ENCODE data around the gene ARFGEF2. TPM values are rescaled to one million over a fixed set of nuclear protein-coding genes. Genes with fewer than 3 reads are reported as not detected.

The ARFGEF2 gene
- total and polyA plus RNA-seq, 8 donors, result 6.9 to 26.2 (median 23.0) TPM

DNA sequence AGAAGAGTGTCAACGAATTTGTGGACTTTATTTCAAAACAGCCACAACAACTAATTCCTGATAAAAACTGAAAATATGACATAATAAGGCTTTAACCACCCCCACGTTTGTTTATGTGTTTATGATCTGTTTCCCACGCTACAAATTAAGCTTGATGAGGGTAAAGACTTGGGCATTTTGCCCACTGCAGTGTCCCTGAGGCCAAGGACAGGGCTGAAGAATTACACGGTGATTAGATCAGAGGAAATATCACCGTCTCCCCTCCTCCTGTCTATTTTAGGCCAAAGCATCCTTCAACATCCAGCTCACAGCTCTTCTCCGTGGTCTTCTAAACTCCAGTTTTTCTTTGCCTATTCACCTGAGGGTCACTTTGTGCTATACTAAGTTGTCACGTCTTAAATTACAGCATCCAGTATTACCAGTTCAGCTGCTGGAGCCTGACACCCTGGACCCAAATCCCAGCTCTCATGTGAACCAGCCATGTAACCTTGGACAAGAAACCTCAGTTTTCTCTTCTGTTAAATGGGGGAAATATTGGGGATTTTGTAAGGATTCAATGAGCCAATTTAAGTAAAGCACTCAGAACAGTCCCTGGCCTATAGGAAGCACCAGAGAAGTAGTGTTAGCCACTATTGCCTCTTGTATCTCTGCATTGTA is 15.2 kb upstream of the ARFGEF2 start:
- 29 to 39% methylated on average over 7 of the region's 7 CpGs for WGBS, 2 donors
- Histone ChIP-seq H3K9me3 (no peaks in the 10 kb centered on the region), H3K4me1 (no peaks in the 10 kb centered on the region), H3K27me3 (no peaks in the 10 kb centered on the region), H3K27ac (no peak overlapping the region), H3K36me3 (no peaks in the 10 kb centered on the region), H3K4me3 (no peak overlapping the region)
- no peak for ATAC-seq
- FAIRE-seq, result no peak
- DNase-seq, result no peak
- TF ChIP-seq, protein P1, sequence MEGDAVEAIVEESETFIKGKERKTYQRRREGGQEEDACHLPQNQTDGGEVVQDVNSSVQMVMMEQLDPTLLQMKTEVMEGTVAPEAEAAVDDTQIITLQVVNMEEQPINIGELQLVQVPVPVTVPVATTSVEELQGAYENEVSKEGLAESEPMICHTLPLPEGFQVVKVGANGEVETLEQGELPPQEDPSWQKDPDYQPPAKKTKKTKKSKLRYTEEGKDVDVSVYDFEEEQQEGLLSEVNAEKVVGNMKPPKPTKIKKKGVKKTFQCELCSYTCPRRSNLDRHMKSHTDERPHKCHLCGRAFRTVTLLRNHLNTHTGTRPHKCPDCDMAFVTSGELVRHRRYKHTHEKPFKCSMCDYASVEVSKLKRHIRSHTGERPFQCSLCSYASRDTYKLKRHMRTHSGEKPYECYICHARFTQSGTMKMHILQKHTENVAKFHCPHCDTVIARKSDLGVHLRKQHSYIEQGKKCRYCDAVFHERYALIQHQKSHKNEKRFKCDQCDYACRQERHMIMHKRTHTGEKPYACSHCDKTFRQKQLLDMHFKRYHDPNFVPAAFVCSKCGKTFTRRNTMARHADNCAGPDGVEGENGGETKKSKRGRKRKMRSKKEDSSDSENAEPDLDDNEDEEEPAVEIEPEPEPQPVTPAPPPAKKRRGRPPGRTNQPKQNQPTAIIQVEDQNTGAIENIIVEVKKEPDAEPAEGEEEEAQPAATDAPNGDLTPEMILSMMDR (IDR thresholded peaks at IDR 0.05), result no peak
- intact Hi-C loops (cut with DNase I), result loop anchor here in 2 of 3 donors (2.0 to 5.0 kb wide), 2 partner anchors 252 to 254 kb away; no protein-coding TSS in a partner anchor

DNA sequence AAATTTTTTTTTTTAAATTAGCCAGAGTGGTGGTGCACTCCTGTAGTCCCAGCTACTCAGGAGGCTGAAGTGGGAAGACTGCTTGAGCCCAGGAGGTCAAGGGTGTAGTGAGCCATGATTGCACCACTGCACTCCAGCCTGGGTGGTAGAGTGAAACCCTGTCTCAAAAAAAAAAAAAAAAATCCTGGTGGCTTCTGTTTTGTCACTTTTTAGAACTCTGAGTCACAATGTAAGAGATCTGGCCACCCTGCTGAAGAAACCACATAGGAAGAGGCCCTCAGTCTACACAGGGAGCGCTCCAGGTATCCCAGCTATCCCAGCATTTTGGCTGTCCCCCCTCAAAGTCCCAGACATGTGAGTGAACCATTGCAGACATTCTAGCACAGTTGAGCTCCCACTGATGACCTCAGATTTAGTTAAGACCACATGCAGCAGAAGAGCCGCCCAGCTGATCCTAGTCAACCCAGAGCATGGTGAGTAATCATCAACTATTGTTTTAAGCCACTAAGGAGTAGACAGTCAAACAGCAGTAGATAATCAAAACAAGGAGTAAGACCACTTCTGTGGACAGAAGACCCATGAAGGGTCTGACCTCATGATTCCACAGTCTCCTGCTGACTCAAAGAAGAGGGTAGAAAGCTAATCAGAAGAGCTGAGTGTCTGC is 12.7 kb upstream of the ARFGEF2 start:
- Histone ChIP-seq H3K27ac (no peak overlapping the region), H3K4me3 (no peak overlapping the region), H3K36me3 (no peaks in the 10 kb centered on the region), H3K9me3 (no peaks in the 10 kb centered on the region), H3K27me3 (no peaks in the 10 kb centered on the region), H3K4me1 (no peaks in the 10 kb centered on the region)
- no peak for DNase-seq
- intact Hi-C loops (cut with DNase I), result loop anchor here in 1 of 3 donors (5.0 kb wide), 1 partner anchor 256 kb away; no protein-coding TSS in a partner anchor
- 72 to 75% methylated on average over 2 of the region's 2 CpGs for WGBS, 2 donors
- TF ChIP-seq, protein P1 (IDR thresholded peaks at IDR 0.05), result no peak
- no peak for FAIRE-seq
- ATAC-seq, result no peak

DNA sequence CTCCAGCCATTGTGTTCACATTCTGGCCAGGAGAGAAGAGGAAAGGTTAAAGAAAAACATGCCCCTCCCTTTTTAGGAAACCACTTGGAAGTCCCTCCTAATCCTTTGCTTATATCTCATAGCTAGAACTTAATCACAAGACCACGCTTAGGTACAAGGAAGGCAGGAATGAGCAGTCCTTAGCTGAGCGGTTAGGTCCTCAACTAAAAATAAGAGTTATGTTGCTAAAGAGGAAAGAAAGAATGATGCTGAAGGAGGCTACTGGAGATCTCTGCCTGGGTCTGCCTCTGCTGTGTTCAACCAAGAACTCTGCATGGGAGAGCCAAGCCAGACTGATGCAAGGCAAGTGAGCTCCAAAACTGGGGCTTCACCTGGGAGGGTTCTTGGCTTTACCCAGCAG is 11.6 kb upstream of the ARFGEF2 start:
- H3K27ac ChIP-seq, result no peak overlapping the region
- no peak overlapping the region for H3K4me3 ChIP-seq
- 88 to 90% methylated on average over 2 of the region's 2 CpGs for WGBS, 2 donors
- DNase-seq (no peak), FAIRE-seq (no peak), ATAC-seq (no peak)
- TF ChIP-seq, protein P1 (IDR thresholded peaks at IDR 0.05), result no peak
- intact Hi-C loops (cut with DNase I), result loop anchor here in 1 of 3 donors (5.0 kb wide), 1 partner anchor 258 kb away; no protein-coding TSS in a partner anchor
- no peaks in the 10 kb centered on the region for H3K9me3 ChIP-seq
- no peaks in the 10 kb centered on the region for H3K4me1 ChIP-seq
- H3K27me3 ChIP-seq, result no peaks in the 10 kb centered on the region
- H3K36me3 ChIP-seq, result no peaks in the 10 kb centered on the region

DNA sequence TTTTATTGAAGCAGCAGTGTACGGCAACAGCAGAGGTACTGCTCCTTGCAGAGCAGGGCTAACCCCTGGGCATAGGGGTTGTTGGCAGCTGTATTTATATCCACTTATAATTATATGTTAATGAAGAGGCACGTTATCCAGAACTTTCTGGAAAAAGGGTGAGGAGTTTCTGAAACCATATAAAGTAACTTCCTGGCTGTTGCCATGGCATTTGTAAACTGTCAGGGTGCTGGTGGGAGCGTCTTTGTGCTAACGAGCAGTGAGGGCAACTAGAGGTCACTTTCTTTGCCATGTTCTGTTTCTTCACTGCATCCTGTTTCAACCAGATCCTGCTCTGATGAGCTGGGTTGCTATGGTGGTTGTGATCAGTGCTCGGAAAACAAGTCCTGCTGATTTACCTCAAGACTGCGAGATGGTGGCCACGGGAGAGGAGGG is 11.1 kb upstream of the ARFGEF2 start:
- Histone ChIP-seq H3K27me3 (no peaks in the 10 kb centered on the region), H3K9me3 (no peaks in the 10 kb centered on the region), H3K36me3 (no peaks in the 10 kb centered on the region), H3K4me3 (no peak overlapping the region), H3K4me1 (no peaks in the 10 kb centered on the region), H3K27ac (no peak overlapping the region)
- ATAC-seq (peak in 1 of 4 donors; percentile 63), DNase-seq (no peak), FAIRE-seq (no peak)
- WGBS, 2 donors, result 55 to 67% methylated on average over 7 of the region's 7 CpGs
- TF ChIP-seq, protein P1 (IDR thresholded peaks at IDR 0.05), result no peak
- intact Hi-C loops (cut with DNase I), result no loop called here

DNA sequence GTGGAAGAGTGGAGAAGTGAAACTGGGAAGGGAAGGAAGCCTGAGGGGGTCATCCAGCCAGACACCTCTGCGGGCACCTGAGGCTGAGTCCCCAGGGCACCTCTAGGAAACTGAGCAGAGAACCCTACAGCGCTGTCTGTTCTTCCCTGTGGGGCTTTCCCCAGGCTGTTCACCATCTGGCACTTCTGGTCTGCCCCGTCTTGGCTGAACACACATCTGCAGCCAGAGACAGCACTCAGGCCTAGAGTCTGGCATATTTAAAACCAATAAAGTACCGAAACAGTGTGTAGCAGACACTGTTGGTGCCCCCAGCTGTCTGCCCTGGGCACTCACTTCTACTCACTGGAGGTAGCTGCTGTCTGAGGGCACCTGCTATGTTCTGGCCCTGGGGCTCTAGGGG is 9.4 kb upstream of the ARFGEF2 start:
- TF ChIP-seq, protein P1 (IDR thresholded peaks at IDR 0.05), result no peak
- no peak for ATAC-seq
- no peak for DNase-seq
- Histone ChIP-seq H3K27me3 (no peaks in the 10 kb centered on the region), H3K27ac (no peak overlapping the region), H3K36me3 (no peaks in the 10 kb centered on the region), H3K4me3 (no peak overlapping the region), H3K4me1 (no peaks in the 10 kb centered on the region), H3K9me3 (no peaks in the 10 kb centered on the region)
- intact Hi-C loops (cut with DNase I), result no loop called here
- WGBS, 2 donors, result 83 to 84% methylated on average over 4 of the region's 4 CpGs
- no peak for FAIRE-seq
